Endothelial cell of umbilical vein (primary cell): ENCODE results near the gene SAAL1. TPM values are rescaled to one million over a fixed set of nuclear protein-coding genes. Genes with fewer than 3 reads are reported as not detected.

ENCODE experiments used
- BruUV-seq: library from RNA; stranded (reverse); fragments of 400-500 nt; replicated peaks from 2 replicates; lab custom pipeline; 2021; lab: Mats Ljungman, UMichigan
- CTCF ChIA-PET: fragments of 300-600, 350-600 bp; sonication (Branson Sonifier 250); formaldehyde crosslinking; loops from one replicate; lab custom pipeline; 2021; ENCODE audit warnings: antibody characterized with exemption, inconsistent platforms; lab: Charles Lee
- POLR2A ChIA-PET: fragments of 300-600, 350-600 bp; sonication (Branson Sonifier 250); formaldehyde crosslinking; loops from one replicate; lab custom pipeline; 2021; ENCODE audit warnings: antibody characterized with exemption, inconsistent platforms; lab: Charles Lee
- DNase-seq: peaks from one replicate; pipeline ENCODE4 v3.0.0-alpha.2; 2011; ENCODE audit warnings: low read depth, low spot score
- FAIRE-seq: peaks from 2 replicates; lab custom pipeline; 2011; peaks lifted over from hg19 to GRCh38; lab: Jason Lieb, UNC
- H2AFZ ChIP-seq: 2 replicates; pipeline ENCODE4 v1.6.0; 2012; ENCODE audit warnings: low read depth, low read length, control low read depth, inconsistent platforms
- H3K27ac ChIP-seq: 2 replicates; pipeline ENCODE4 v1.5.1; 2011; ENCODE audit warnings: low read depth, mild to moderate bottlenecking, control low read depth, low read length, moderate library complexity; ENCODE audit not compliant: insufficient read depth
- H3K27me3 ChIP-seq, 2 experiments: 2 replicates each; pipeline versions ENCODE4 v1.6.0 to v1.6.1; 2011; ENCODE audit warnings: low read length in 2 of 2, mixed read lengths in 1 of 2; ENCODE audit not compliant: control insufficient read depth in 2 of 2, insufficient read depth in 2 of 2
- H3K36me3 ChIP-seq, 2 experiments: 2 replicates in 1 of 2; 3 replicates in 1 of 2; pipeline ENCODE4 v1.5.1; 2011; ENCODE audit warnings: low read length in 2 of 2, mild to moderate bottlenecking in 1 of 2, moderate library complexity in 1 of 2; ENCODE audit not compliant: control insufficient read depth in 2 of 2, insufficient read depth in 2 of 2; ENCODE audit errors: extremely low read depth in 1 of 2
- H3K4me1 ChIP-seq: 3 replicates; pipeline ENCODE4 v1.5.1; 2011; ENCODE audit warnings: mild to moderate bottlenecking, low read length; ENCODE audit not compliant: control insufficient read depth, insufficient read depth; ENCODE audit errors: extremely low read depth
- H3K4me2 ChIP-seq: 2 replicates; pipeline ENCODE4 v1.6.1; 2011; ENCODE audit warnings: low read length, control low read depth, mixed read lengths; ENCODE audit not compliant: insufficient read depth
- H3K4me3 ChIP-seq, 3 experiments: fragments of 200-600 bp in 1 of 3; sonication (generic), shearing (Covaris generic) in 1 of 3; replicated peaks in 1 of 3; 2 replicates each; pipeline ENCODE4 v1.5.1; 2011 to 2016; ENCODE audit warnings: control low read depth in 3 of 3, low read length in 3 of 3, mild to moderate bottlenecking in 2 of 3, inconsistent platforms in 1 of 3, low read depth in 1 of 3, moderate library complexity in 1 of 3; ENCODE audit not compliant: insufficient read depth in 1 of 3
- H3K79me2 ChIP-seq: 2 replicates; pipeline ENCODE4 v1.6.0; 2012; ENCODE audit warnings: low read length, inconsistent platforms; ENCODE audit not compliant: control insufficient read depth, insufficient read depth
- H3K9ac ChIP-seq: replicated peaks from 2 replicates; pipeline ENCODE3; 2011; ENCODE audit warnings: low read length, control low read depth; ENCODE audit not compliant: insufficient read depth; ENCODE audit errors: extremely low read depth
- H3K9me1 ChIP-seq: replicated peaks from 3 replicates; pipeline ENCODE4 v1.6.0; 2011; ENCODE audit warnings: mild to moderate bottlenecking, low read length; ENCODE audit not compliant: control insufficient read depth, insufficient read depth; ENCODE audit errors: extremely low read depth
- H3K9me3 ChIP-seq: replicated peaks from 2 replicates; pipeline ENCODE4 v1.5.1; 2012; ENCODE audit warnings: low read length, inconsistent platforms; ENCODE audit not compliant: control insufficient read depth, insufficient read depth
- H4K20me1 ChIP-seq: replicated peaks from 2 replicates; pipeline ENCODE3; 2011; ENCODE audit warnings: mild to moderate bottlenecking, low read length; ENCODE audit not compliant: control insufficient read depth, insufficient read depth; ENCODE audit errors: extremely low read depth
- CTCF ChIP-seq, 2 donors: IDR thresholded peaks; 1 replicate in 1 of 2; 2 replicates in 1 of 2; pipeline ENCODE4 v1.5.1; 2011; ENCODE audit warnings: low read length in 2 of 2, mild to moderate bottlenecking in 2 of 2, moderate library complexity in 2 of 2, control low read depth in 1 of 2, inconsistent platforms in 1 of 2, low read depth in 1 of 2; ENCODE audit not compliant: insufficient read depth in 1 of 2; ENCODE audit errors: extremely low read depth in 1 of 2
- EZH2 ChIP-seq: IDR thresholded peaks from 2 replicates; pipeline ENCODE4 v1.6.1; 2012; ENCODE audit warnings: borderline replicate concordance, low read depth, mild to moderate bottlenecking, moderate library complexity, low read length, inconsistent platforms; ENCODE audit not compliant: severe bottlenecking
- FOS ChIP-seq: IDR thresholded peaks from 2 replicates; pipeline ENCODE4 v1.6.1; 2011; ENCODE audit warnings: mild to moderate bottlenecking, low read length, moderate library complexity, borderline replicate concordance; ENCODE audit not compliant: insufficient read depth
- GATA2 ChIP-seq: IDR thresholded peaks from 2 replicates; pipeline ENCODE4 v1.7.0; 2011; ENCODE audit warnings: low read depth, mild to moderate bottlenecking, moderate library complexity, mixed read lengths, low read length; ENCODE audit not compliant: insufficient read length, insufficient read depth
- JUN ChIP-seq: IDR thresholded peaks from 2 replicates; pipeline ENCODE4 v1.6.1; 2011; ENCODE audit warnings: borderline replicate concordance, low read depth; ENCODE audit not compliant: insufficient read length, insufficient read depth
- MAX ChIP-seq: IDR thresholded peaks from 2 replicates; pipeline ENCODE4 v1.6.1; 2011; ENCODE audit not compliant: insufficient read depth, insufficient read length
- MYC ChIP-seq: IDR thresholded peaks from one replicate; pipeline ENCODE4 v1.6.1; 2011; ENCODE audit warnings: mild to moderate bottlenecking, low read depth, low read length
- POLR2A ChIP-seq: IDR thresholded peaks from 2 replicates; pipeline ENCODE4 v1.6.1; 2012; ENCODE audit warnings: low read depth, mild to moderate bottlenecking, control low read depth, low read length
- POLR2AphosphoS5 ChIP-seq: IDR thresholded peaks from 2 replicates; pipeline ENCODE4 v1.6.1; 2012; ENCODE audit warnings: low read depth, mild to moderate bottlenecking, control low read depth, low read length, moderate library complexity; ENCODE audit not compliant: insufficient read depth
- dilution Hi-C: fragments of 300-500 bp; cut with MboI; formaldehyde crosslinking; loops from one replicate; pipeline ENCODE4 v1.15.0; 2019; ENCODE audit warnings: low sequenced_read_pairs; ENCODE audit not compliant: extremely low pct_ligation_motif_present
- intact Hi-C: fragments of 100-400 bp; cut with micrococcal nuclease; formaldehyde crosslinking; loops from one replicate; pipeline ENCODE4 v1.10.0; 2022
- polyA plus RNA-seq, 4 experiments: library from polyadenylated mRNA; depleted of rRNA in 3 of 4; stranded (reverse) in 3 of 4; unstranded in 1 of 4; fragments of >200 nt; gene quantifications; 2 replicates each; pipeline versions ENCODE4 v1.2.1 to v1.2.3, GENCODE V29; 2011 to 2012; ENCODE audit warnings: missing spikeins in 1 of 4
- total RNA-seq: library from RNA; stranded (reverse); gene quantifications from 2 replicates; pipeline ENCODE4 v1.2.3, GENCODE V29; 2021

Gene SAAL1
- total and polyA plus RNA-seq, 2 donors (not counting 3 experiments of a cell fraction or from before 2014, with no cell fraction given), result 9.5 to 22.1 TPM

GRCh38 chr11:18063125-18063524 lies 42.8 kb downstream of the SAAL1 start:
- H3K9me1 ChIP-seq, result no peaks in the 10 kb centered on the region
- no peaks in the 10 kb centered on the region for H3K27me3 ChIP-seq
- H3K4me2 ChIP-seq, result no peak overlapping the region

GRCh38 chr11:18061351-18061750 lies 44.5 kb downstream of the SAAL1 start:
- Histone ChIP-seq H2AFZ (no peak overlapping the region), H3K9me1 (no peaks in the 10 kb centered on the region), H3K79me2 (no peaks in the 10 kb centered on the region), H3K9ac (no peak overlapping the region), H3K4me3 (no peak overlapping the region), H3K27me3 (no peaks in the 10 kb centered on the region), H3K9me3 (no peaks in the 10 kb centered on the region), H3K4me1 (no peaks in the 10 kb centered on the region), H3K4me2 (no peak overlapping the region), H3K36me3 (no peaks in the 10 kb centered on the region), H4K20me1 (no peaks in the 10 kb centered on the region), H3K27ac (no peak overlapping the region)
- intact Hi-C loops (no loop called here), dilution Hi-C loops (no loop called here)
- FAIRE-seq (no peak), DNase-seq (no peak)
- BruUV-seq, result no TSS peak
- no peak for TF ChIP-seq JUN
- TF ChIP-seq MYC, result no peak
- TF ChIP-seq FOS, result no peak
- TF ChIP-seq POLR2AphosphoS5, result no peak
- TF ChIP-seq CTCF (IDR thresholded peaks at IDR 0.05; ENCODE audit: extremely low read depth in 1 of 2, insufficient read depth in 1 of 2, low read depth in 1 of 2, low read length in 2 of 2), result no peak
- no peak for TF ChIP-seq GATA2
- TF ChIP-seq MAX, result no peak
- no peak for TF ChIP-seq POLR2A
- no peak for TF ChIP-seq EZH2
- ChIA-PET POLR2A (no interaction called here), CTCF (no interaction called here)

More at GRCh38 chr11:18063125-18063524, 42.8 kb downstream of the SAAL1 start:
- no peak for DNase-seq
- dilution Hi-C loops, result no loop called here
- no peaks in the 10 kb centered on the region for H3K9me3 ChIP-seq
- H2AFZ ChIP-seq, result no peak overlapping the region
- no peak overlapping the region for H3K9ac ChIP-seq
- no peak overlapping the region for H3K27ac ChIP-seq
- H4K20me1 ChIP-seq, result no peaks in the 10 kb centered on the region
- no peaks in the 10 kb centered on the region for H3K4me1 ChIP-seq
- FAIRE-seq, result no peak
- H3K79me2 ChIP-seq, result no peaks in the 10 kb centered on the region
- no peak overlapping the region for H3K4me3 ChIP-seq
- CTCF ChIA-PET, result no interaction called here
- intact Hi-C loops, result no loop called here
- no peak for TF ChIP-seq EZH2
- POLR2A ChIA-PET, result no interaction called here
- no peaks in the 10 kb centered on the region for H3K36me3 ChIP-seq
- no TSS peak for BruUV-seq
